Psoas muscle (tissue), 8 donors: ENCODE data around the gene TAPBPL. TPM values are rescaled to one million over a fixed set of nuclear protein-coding genes. Genes with fewer than 3 reads are reported as not detected.
A peak's percentile ranks its signal among the peaks of the same experiment; 100 is the strongest.
"Not testable (repeated sequence)": the region's sequence is repeated elsewhere in the genome, so short reads cannot be mapped to it uniquely, and the experiment has no call there.

Source experiments
- ATAC-seq, 4 donors: fragments of 200-7000 bp; cut with Tn5 transposase; one replicate each; pipeline ENCODE4 v1.9.1; 2020; ENCODE audit warnings: moderate library complexity in 3 of 4, mild to moderate bottlenecking in 2 of 4
- DNase-seq, 2 donors: peaks; one replicate each; pipeline ENCODE4 v3.0.0-alpha.2; 2020
- H3K27ac ChIP-seq: fragments of 200-600 bp; one replicate; pipeline ENCODE4 v1.8.0; 2022
- H3K27me3 ChIP-seq, 3 donors: fragments of 200-600 bp in 1 of 3; one replicate each; pipeline versions ENCODE4 v1.6.1 to v1.8.0; 2013 to 2022; ENCODE audit warnings: low read length in 2 of 3, mild to moderate bottlenecking in 2 of 3, moderate library complexity in 1 of 3; ENCODE audit not compliant: insufficient read depth in 3 of 3
- H3K36me3 ChIP-seq, 2 donors: fragments of 200-600 bp in 1 of 2; one replicate each; pipeline versions ENCODE4 v1.6.1 to v1.8.0; 2013 to 2022; ENCODE audit warnings: low read depth in 1 of 2, mild to moderate bottlenecking in 1 of 2, moderate library complexity in 1 of 2; ENCODE audit not compliant: insufficient read depth in 1 of 2
- H3K4me1 ChIP-seq: fragments of 200-600 bp; one replicate; pipeline ENCODE4 v1.8.0; 2022
- H3K4me3 ChIP-seq: fragments of 200-600 bp; one replicate; pipeline ENCODE4 v1.8.0; 2022; ENCODE audit warnings: mild to moderate bottlenecking
- H3K9me3 ChIP-seq: fragments of 200-600 bp; one replicate; pipeline ENCODE4 v1.8.0; 2022
- WGBS, 3 donors: extraction: QIAGEN DNeasy Blood & Tissue Kit; methylation state at CpG; one replicate each; pipeline versions ENCODE4 v1.1.6 to v1.1.7; 2013; 5-methylcytosine and 5-hydroxymethylcytosine counted together
- intact Hi-C, 2 donors: fragments of 100-400 bp; cut with DNase I; formaldehyde crosslinking; loops; one replicate each; pipeline versions ENCODE4 v1.11.0 to v1.14.2; 2022
- polyA plus RNA-seq, 3 donors: library from polyadenylated mRNA; stranded (reverse); fragments of 200-250 nt; gene quantifications; one replicate each; pipeline ENCODE4 v1.2.3, GENCODE V29; 2013
- total RNA-seq, 4 donors: library from RNA; stranded (reverse); fragmentation: NEBNext Ultra II Directional in 2 of 4; extraction: Animal tissue kit (Norgen Biotek cat#: 25700) in 2 of 4; gene quantifications; one replicate each; pipeline versions ENCODE4 v1.2.1 to v1.2.4, GENCODE V29; 2021 to 2023
- TF ChIP-seq, protein P1 (sequence below): fragments of 200-600 bp; IDR thresholded peaks from one replicate; pipeline ENCODE4 v1.8.0; 2022; ENCODE audit warnings: antibody characterized with exemption
- donor health status: healthy with polysubstance abuse.
- donor health status: DM: no; HTN: no; CAD: no; lungs with moderate emphysema.
- donor health status: Bipolar disorder and iron deficiency.
- donor health status: healthy.
- donor health status: DM: yes; HTN: yes; CAD: no.
- donor health status: DM: no; HTN: no; CAD: no.
- donor health status: DM: no; HTN: no; CAD: no.
- donor health status: DM: yes; HTN: yes; CAD: no.

TAPBPL gene
- total and polyA plus RNA-seq, 7 donors: 4.6 to 11.3 (median 7.7) TPM

GRCh38 chr12:6478416-6478815, 26.6 kb downstream of the TAPBPL start:
- WGBS, 3 donors: 81 to 85% (median 84%) methylated on average over 19 to 20 of the region's 20 CpGs
- ATAC-seq: no peak
- Histone ChIP-seq H3K4me1 (no peaks in the 10 kb centered on the region), H3K4me3 (no peak overlapping the region), H3K36me3 (no peaks in the 10 kb centered on the region), H3K27ac (no peak overlapping the region), H3K9me3 (no peaks in the 10 kb centered on the region), H3K27me3 (no peaks in the 10 kb centered on the region)
- DNase-seq: no peak
- TF ChIP-seq, protein P1, sequence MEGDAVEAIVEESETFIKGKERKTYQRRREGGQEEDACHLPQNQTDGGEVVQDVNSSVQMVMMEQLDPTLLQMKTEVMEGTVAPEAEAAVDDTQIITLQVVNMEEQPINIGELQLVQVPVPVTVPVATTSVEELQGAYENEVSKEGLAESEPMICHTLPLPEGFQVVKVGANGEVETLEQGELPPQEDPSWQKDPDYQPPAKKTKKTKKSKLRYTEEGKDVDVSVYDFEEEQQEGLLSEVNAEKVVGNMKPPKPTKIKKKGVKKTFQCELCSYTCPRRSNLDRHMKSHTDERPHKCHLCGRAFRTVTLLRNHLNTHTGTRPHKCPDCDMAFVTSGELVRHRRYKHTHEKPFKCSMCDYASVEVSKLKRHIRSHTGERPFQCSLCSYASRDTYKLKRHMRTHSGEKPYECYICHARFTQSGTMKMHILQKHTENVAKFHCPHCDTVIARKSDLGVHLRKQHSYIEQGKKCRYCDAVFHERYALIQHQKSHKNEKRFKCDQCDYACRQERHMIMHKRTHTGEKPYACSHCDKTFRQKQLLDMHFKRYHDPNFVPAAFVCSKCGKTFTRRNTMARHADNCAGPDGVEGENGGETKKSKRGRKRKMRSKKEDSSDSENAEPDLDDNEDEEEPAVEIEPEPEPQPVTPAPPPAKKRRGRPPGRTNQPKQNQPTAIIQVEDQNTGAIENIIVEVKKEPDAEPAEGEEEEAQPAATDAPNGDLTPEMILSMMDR: no peak
- intact Hi-C loops: no loop called here

GRCh38 chr12:6488240-6488639, 36.4 kb downstream of the TAPBPL start:
- DNase-seq (no peak), ATAC-seq (no peak)
- peaks cover 6 to 18% of the 10 kb centered on the region in 2 donors for H3K36me3 ChIP-seq
- no peaks in the 10 kb centered on the region for H3K9me3 ChIP-seq
- TF ChIP-seq, protein P1: no peak
- no peaks in the 10 kb centered on the region for H3K27me3 ChIP-seq
- intact Hi-C loops: no loop called here
- whole genome bisulfite sequencing, 3 donors: 74 to 83% (median 74%) methylated on average over 1 of the region's 1 CpG
- H3K4me1 ChIP-seq: peaks cover 6% of the 10 kb centered on the region
- no peak overlapping the region for H3K4me3 ChIP-seq
- H3K27ac ChIP-seq: no peak overlapping the region

DNA sequence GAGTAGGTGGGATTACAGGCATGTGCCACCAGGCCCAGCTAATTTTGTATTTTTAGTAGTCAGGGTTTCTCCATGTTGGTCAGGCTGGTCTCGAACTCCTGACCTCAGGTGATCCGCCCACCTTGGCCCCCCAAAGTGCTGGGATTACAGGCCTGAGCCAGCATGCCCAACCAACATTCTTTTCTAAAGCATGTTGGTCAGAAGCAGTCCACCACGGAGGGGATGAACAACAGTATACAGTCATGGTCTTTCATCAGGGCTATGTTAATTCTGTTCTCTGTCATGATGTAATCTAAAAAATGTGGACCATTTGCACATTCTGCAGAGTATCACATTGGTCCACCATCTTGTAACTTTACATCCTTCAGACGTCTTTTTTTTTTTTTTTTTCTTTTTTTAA, 37.6 kb downstream of the TAPBPL start:
- no peaks in the 10 kb centered on the region for H3K9me3 ChIP-seq
- WGBS, 3 donors: 60 to 70% (median 60%) methylated on average over 4 of the region's 4 CpGs
- no peak overlapping the region for H3K27ac ChIP-seq
- H3K27me3 ChIP-seq: no peaks in the 10 kb centered on the region
- H3K4me1 ChIP-seq: peaks cover 8% of the 10 kb centered on the region
- TF ChIP-seq, protein P1: no peak
- peaks cover 6 to 18% of the 10 kb centered on the region in 2 donors for H3K36me3 ChIP-seq
- no peak for DNase-seq
- H3K4me3 ChIP-seq: no peak overlapping the region
- ATAC-seq: no peak
- intact Hi-C loops: no loop called here

DNA sequence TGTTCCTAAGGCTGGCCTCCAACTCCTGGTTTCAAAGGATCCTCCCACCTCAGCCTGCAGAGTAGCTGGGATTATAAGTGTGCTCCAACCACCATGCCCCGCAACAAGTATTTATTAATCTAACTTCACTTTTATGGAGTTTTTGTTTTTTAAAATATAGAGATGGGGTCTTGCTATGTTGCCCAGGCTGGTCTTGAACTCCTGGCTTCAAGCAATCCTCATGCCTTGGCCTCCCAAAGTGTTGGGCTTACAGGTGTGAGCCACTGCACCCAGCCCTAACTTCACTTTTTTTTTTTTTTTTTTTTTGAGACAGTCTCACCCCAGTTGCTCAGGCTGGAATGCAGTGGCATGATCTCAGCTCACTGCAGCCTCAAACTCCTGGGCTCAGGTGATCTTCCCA, 38.8 kb downstream of the TAPBPL start:
- intact Hi-C loops: loop anchor here in 1 of 2 donors (5.0 to 10.0 kb wide), 2 partner anchors 42 to 194 kb away; partner anchors contain the start of genes GAPDH and ZNF384
- not testable (repeated sequence) for H3K27me3 ChIP-seq, H3K9me3 ChIP-seq, DNase-seq, ATAC-seq, H3K4me3 ChIP-seq, H3K27ac ChIP-seq
- WGBS, 3 donors: 96 to 100% (median 97%) methylated on average over 1 of the region's 1 CpG
- peaks cover 21% of the 10 kb centered on the region for H3K4me1 ChIP-seq
- H3K36me3 ChIP-seq: peaks cover 6 to 26% of the 10 kb centered on the region in 2 donors

- intact Hi-C loops: loop anchor here in 1 of 2 donors (1.0 to 10.0 kb wide), 3 partner anchors 23 to 192 kb away; partner anchors contain the start of genes GAPDH, VAMP1 and ZNF384
- H3K27ac ChIP-seq: peak within 1 kb of the TSS; percentile 99
- H3K9me3 ChIP-seq: no peaks in the 10 kb centered on the region
- H3K4me1 ChIP-seq: peaks cover 21% of the 10 kb centered on the region
- DNase-seq: peak; percentile 98 to 99
- H3K4me3 ChIP-seq: peak within 1 kb of the TSS; percentile 89
- H3K36me3 ChIP-seq: peaks cover 6 to 48% of the 10 kb centered on the region in 2 donors
- H3K27me3 ChIP-seq: no peaks in the 10 kb centered on the region
- 0 to 1% (median 1%) methylated on average over 38 to 39 of the region's 39 CpGs for WGBS, 3 donors
- TF ChIP-seq, protein P1: no peak
- ATAC-seq: peak; percentile 94 to 96 (median 96)
Observed at GRCh38 chr12:6492838-6493496, 41.1 kb downstream of the TAPBPL start, which contains the start of gene MRPL51. MRPL51 (minus strand) TSS chr12:6493262; CDS start chr12:6493136, 126 bp downstream.
